ENCODE measurements around the gene CFAP46. TPM values are rescaled to one million over a fixed set of nuclear protein-coding genes. Genes with fewer than 3 reads are reported as not detected.

CFAP46 gene
- polyA plus RNA-seq, 1 of the 3 experiments (the other 2 are of a cell fraction), result 3.9 TPM

DNA sequence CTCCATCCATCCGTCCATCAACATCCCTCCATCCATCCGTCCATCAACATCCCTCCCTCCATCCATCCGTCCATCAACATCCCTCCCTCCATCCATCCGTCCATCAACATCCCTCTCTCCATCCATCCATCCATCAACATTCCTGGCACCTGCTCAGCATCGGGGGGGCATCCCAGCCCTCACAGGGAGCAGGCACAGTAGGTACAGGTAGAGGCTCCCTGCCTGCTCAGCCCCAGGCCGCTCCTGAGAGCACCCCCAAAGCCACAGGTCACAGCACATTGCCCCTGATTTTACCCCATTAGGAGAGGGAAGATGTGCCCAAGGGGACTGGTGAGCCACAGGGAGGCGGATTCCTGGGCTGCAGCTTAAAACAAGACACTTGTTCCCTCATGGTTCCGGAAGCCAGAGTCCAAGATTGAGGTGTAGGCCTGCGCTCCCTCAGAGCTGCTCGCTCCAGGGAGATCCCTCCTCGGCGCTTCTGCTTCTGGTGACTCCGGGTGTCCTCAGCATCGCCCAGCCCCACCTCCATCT, 21.1 kb upstream of the CFAP46 start:
- Histone ChIP-seq H3K27ac (ENCODE audit: low read depth in 2 of 2, low read length in 1 of 2) (no peak overlapping the region), H3K4me2 (no peak overlapping the region)
- WGBS (ENCODE audit: low lambda C conversion rate), result 81% methylated on average over 14 of the region's 14 CpGs

More for the DNA sequence above, 21.1 kb upstream of the CFAP46 start:
- no peaks in the 10 kb centered on the region for H4K20me1 ChIP-seq (ENCODE audit: insufficient read depth)
- TF ChIP-seq, protein P1, sequence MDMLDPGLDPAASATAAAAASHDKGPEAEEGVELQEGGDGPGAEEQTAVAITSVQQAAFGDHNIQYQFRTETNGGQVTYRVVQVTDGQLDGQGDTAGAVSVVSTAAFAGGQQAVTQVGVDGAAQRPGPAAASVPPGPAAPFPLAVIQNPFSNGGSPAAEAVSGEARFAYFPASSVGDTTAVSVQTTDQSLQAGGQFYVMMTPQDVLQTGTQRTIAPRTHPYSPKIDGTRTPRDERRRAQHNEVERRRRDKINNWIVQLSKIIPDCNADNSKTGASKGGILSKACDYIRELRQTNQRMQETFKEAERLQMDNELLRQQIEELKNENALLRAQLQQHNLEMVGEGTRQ (IDR thresholded peaks at IDR 0.05; ENCODE audit: borderline replicate concordance, low read depth, low read length), result no peak
- TF ChIP-seq FOSL2 (IDR thresholded peaks at IDR 0.05; ENCODE audit: borderline replicate concordance, low read depth) (no peak), RXRA (IDR thresholded peaks at IDR 0.05; ENCODE audit: borderline replicate concordance, low read depth) (no peak), RAD21 (IDR thresholded peaks at IDR 0.05; ENCODE audit: low read length) (no peak), NFIC (IDR thresholded peaks at IDR 0.05; ENCODE audit: borderline replicate concordance) (no peak), SIN3A (IDR thresholded peaks at IDR 0.05; ENCODE audit: borderline replicate concordance, low read depth, low read length) (no peak), EP300 (IDR thresholded peaks at IDR 0.05; ENCODE audit: borderline replicate concordance in 1 of 2, low read depth in 1 of 2, low read length in 1 of 2) (no peak), MXI1 (IDR thresholded peaks at IDR 0.05; ENCODE audit: low read depth, low read length) (no peak), EZH2phosphoT487 (IDR thresholded peaks at IDR 0.05; ENCODE audit: borderline replicate concordance, low read depth) (no peak), RCOR1 (IDR thresholded peaks at IDR 0.05; ENCODE audit: low read length) (no peak), TEAD4 (IDR thresholded peaks at IDR 0.05; ENCODE audit: borderline replicate concordance, insufficient read depth) (no peak), GATA2 (CRISPR knock-in tag; IDR thresholded peaks at IDR 0.05) (no peak), YY1 (IDR thresholded peaks at IDR 0.05; ENCODE audit: low read depth) (no peak), RFX5 (IDR thresholded peaks at IDR 0.05; ENCODE audit: low read length) (no peak)
- TF ChIP-seq, protein P2, sequence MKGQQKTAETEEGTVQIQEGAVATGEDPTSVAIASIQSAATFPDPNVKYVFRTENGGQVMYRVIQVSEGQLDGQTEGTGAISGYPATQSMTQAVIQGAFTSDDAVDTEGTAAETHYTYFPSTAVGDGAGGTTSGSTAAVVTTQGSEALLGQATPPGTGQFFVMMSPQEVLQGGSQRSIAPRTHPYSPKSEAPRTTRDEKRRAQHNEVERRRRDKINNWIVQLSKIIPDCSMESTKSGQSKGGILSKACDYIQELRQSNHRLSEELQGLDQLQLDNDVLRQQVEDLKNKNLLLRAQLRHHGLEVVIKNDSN (IDR thresholded peaks at IDR 0.05; ENCODE audit: borderline replicate concordance, low read depth), result no peak
- TF ChIP-seq, protein P3, sequence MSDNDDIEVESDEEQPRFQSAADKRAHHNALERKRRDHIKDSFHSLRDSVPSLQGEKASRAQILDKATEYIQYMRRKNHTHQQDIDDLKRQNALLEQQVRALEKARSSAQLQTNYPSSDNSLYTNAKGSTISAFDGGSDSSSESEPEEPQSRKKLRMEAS (IDR thresholded peaks at IDR 0.05; ENCODE audit: low read depth), result no peak
- TF ChIP-seq, protein P4, sequence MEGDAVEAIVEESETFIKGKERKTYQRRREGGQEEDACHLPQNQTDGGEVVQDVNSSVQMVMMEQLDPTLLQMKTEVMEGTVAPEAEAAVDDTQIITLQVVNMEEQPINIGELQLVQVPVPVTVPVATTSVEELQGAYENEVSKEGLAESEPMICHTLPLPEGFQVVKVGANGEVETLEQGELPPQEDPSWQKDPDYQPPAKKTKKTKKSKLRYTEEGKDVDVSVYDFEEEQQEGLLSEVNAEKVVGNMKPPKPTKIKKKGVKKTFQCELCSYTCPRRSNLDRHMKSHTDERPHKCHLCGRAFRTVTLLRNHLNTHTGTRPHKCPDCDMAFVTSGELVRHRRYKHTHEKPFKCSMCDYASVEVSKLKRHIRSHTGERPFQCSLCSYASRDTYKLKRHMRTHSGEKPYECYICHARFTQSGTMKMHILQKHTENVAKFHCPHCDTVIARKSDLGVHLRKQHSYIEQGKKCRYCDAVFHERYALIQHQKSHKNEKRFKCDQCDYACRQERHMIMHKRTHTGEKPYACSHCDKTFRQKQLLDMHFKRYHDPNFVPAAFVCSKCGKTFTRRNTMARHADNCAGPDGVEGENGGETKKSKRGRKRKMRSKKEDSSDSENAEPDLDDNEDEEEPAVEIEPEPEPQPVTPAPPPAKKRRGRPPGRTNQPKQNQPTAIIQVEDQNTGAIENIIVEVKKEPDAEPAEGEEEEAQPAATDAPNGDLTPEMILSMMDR (IDR thresholded peaks at IDR 0.05), result no peak
- TF ChIP-seq, protein P5, sequence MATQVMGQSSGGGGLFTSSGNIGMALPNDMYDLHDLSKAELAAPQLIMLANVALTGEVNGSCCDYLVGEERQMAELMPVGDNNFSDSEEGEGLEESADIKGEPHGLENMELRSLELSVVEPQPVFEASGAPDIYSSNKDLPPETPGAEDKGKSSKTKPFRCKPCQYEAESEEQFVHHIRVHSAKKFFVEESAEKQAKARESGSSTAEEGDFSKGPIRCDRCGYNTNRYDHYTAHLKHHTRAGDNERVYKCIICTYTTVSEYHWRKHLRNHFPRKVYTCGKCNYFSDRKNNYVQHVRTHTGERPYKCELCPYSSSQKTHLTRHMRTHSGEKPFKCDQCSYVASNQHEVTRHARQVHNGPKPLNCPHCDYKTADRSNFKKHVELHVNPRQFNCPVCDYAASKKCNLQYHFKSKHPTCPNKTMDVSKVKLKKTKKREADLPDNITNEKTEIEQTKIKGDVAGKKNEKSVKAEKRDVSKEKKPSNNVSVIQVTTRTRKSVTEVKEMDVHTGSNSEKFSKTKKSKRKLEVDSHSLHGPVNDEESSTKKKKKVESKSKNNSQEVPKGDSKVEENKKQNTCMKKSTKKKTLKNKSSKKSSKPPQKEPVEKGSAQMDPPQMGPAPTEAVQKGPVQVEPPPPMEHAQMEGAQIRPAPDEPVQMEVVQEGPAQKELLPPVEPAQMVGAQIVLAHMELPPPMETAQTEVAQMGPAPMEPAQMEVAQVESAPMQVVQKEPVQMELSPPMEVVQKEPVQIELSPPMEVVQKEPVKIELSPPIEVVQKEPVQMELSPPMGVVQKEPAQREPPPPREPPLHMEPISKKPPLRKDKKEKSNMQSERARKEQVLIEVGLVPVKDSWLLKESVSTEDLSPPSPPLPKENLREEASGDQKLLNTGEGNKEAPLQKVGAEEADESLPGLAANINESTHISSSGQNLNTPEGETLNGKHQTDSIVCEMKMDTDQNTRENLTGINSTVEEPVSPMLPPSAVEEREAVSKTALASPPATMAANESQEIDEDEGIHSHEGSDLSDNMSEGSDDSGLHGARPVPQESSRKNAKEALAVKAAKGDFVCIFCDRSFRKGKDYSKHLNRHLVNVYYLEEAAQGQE (IDR thresholded peaks at IDR 0.05; ENCODE audit: low read depth, low read length), result no peak
- no peaks in the 10 kb centered on the region for H3K9me3 ChIP-seq
- H3K27me3 ChIP-seq (ENCODE audit: insufficient read depth), result no peaks in the 10 kb centered on the region
- no peaks in the 10 kb centered on the region for H3F3A ChIP-seq (replicated peaks; ENCODE audit: insufficient read depth)
- H3K4me3 ChIP-seq (ENCODE audit: low read depth in 2 of 2, low read length in 1 of 2), result no peak overlapping the region
- H3K4me1 ChIP-seq (ENCODE audit: control insufficient read depth in 1 of 2, insufficient read depth in 2 of 2, low read depth in 1 of 2, low read length in 1 of 2), result no peaks in the 10 kb centered on the region; a peak in 1 of 4 replicates
- no peak overlapping the region for H3K9ac ChIP-seq
- POLR2A ChIA-PET, result no interaction called here
- H3K79me2 ChIP-seq (ENCODE audit: insufficient read depth), result no peaks in the 10 kb centered on the region
- no peak overlapping the region for H2AFZ ChIP-seq (ENCODE audit: low read depth)
- no peak for DNase-seq
- no peaks in the 10 kb centered on the region for H3K36me3 ChIP-seq (replicated peaks in 1 of 2; ENCODE audit: control insufficient read depth in 1 of 2, insufficient read depth in 2 of 2, low read length in 1 of 2)
- H3K9me2 ChIP-seq, result no peaks in the 10 kb centered on the region
- CTCF ChIA-PET, result interaction anchor here (0.9 kb wide), 1 partner anchor 13 kb away, joined by 3 read pairs; no protein-coding TSS in a partner anchor
